PC-3 (cell line): ENCODE data around the gene DNAJB11. TPM values are rescaled to one million over a fixed set of nuclear protein-coding genes. Genes with fewer than 3 reads are reported as not detected.

Experiments used
- ATAC-seq: fragments of 200-7000 bp; cut with Tn5 transposase; 2 replicates; pipeline ENCODE4 v1.9.1; 2020; ENCODE audit warnings: mild to moderate bottlenecking, moderate library complexity
- BruUV-seq: library from RNA; stranded (reverse); fragments of 400-500 nt; replicated peaks from 2 replicates; lab custom pipeline; 2021; lab: Mats Ljungman, UMichigan
- CTCF ChIA-PET: fragments of 300-600 bp; sonication (Branson Sonifier 250); formaldehyde crosslinking; loops from one replicate; lab custom pipeline; 2022; ENCODE audit warnings: antibody characterized with exemption; lab: Charles Lee
- POLR2A ChIA-PET: fragments of 300-600 bp; sonication (Branson Sonifier 250); formaldehyde crosslinking; loops from one replicate; lab custom pipeline; 2022; ENCODE audit warnings: antibody characterized with exemption; ENCODE audit not compliant: unreplicated experiment; lab: Charles Lee
- DNase-seq: peaks from one replicate; pipeline ENCODE4 v3.0.0-alpha.2; 2015
- H2AFZ ChIP-seq: fragments of 300-600 bp; sonication (generic); 2 replicates; pipeline ENCODE4 v1.6.0; 2016; ENCODE audit warnings: antibody characterized with exemption, low read length
- H3F3A ChIP-seq: fragments of 300-600 bp; sonication (generic); one replicate; pipeline ENCODE4 v1.6.0; 2017; ENCODE audit warnings: antibody characterized with exemption, low read length, control low read depth, mild to moderate bottlenecking; ENCODE audit not compliant: unreplicated experiment
- H3K27ac ChIP-seq: fragments of 300-600 bp; sonication (generic); 2 replicates; pipeline ENCODE4 v1.5.1; 2016; ENCODE audit warnings: mild to moderate bottlenecking, low read length
- H3K27me3 ChIP-seq: fragments of 300-600 bp; sonication (generic); 2 replicates; pipeline ENCODE4 v1.6.1; 2016; ENCODE audit warnings: low read length, mixed read lengths
- H3K36me3 ChIP-seq: fragments of 300-600 bp; sonication (generic); 2 replicates; pipeline ENCODE4 v1.6.1; 2016; ENCODE audit warnings: low read depth, mixed run types, low read length, mixed read lengths
- H3K4me1 ChIP-seq: fragments of 300-600 bp; sonication (generic); 2 replicates; pipeline ENCODE4 v1.5.1; 2016; ENCODE audit warnings: low read length; ENCODE audit not compliant: insufficient read depth
- H3K4me2 ChIP-seq: fragments of 300-600 bp; sonication (generic); 2 replicates; pipeline ENCODE4 v1.6.0; 2016; ENCODE audit warnings: low read length
- H3K4me3 ChIP-seq: fragments of 300-600 bp; sonication (generic); 2 replicates; pipeline ENCODE4 v1.5.1; 2016; ENCODE audit warnings: mild to moderate bottlenecking, low read length, mixed read lengths
- H3K79me2 ChIP-seq: fragments of 300-600 bp; sonication (generic); 2 replicates; pipeline ENCODE4 v1.6.1; 2017; ENCODE audit warnings: low read length, mixed read lengths
- H3K9ac ChIP-seq: fragments of 300-600 bp; sonication (generic); 2 replicates; pipeline ENCODE4 v1.6.0; 2016; ENCODE audit warnings: mild to moderate bottlenecking, low read length
- H3K9me2 ChIP-seq: fragments of 300-600 bp; sonication (generic); replicated peaks from 2 replicates; pipeline ENCODE4 v1.6.1; 2016; ENCODE audit warnings: mixed run types, low read length, mixed read lengths
- H3K9me3 ChIP-seq: fragments of 300-600 bp; sonication (generic); 2 replicates; pipeline ENCODE4 v1.6.1; 2016; ENCODE audit warnings: low read length, mixed read lengths
- H4K20me1 ChIP-seq: fragments of 300-600 bp; sonication (generic); 2 replicates; pipeline ENCODE4 v1.6.1; 2016; ENCODE audit warnings: low read length, mixed read lengths
- EZH2 ChIP-seq: fragments of 300-600 bp; sonication (generic); IDR thresholded peaks from one replicate; pipeline ENCODE4 v1.6.1; 2017; ENCODE audit warnings: antibody characterized with exemption, mild to moderate bottlenecking, low read length; ENCODE audit not compliant: unreplicated experiment
- EZH2phosphoT487 ChIP-seq: fragments of 300-600 bp; sonication (generic); IDR thresholded peaks from 2 replicates; pipeline ENCODE4 v1.6.1; 2018; ENCODE audit warnings: mild to moderate bottlenecking, antibody characterized with exemption, low read length, borderline replicate concordance
- intact Hi-C: fragments of 100-400 bp; cut with micrococcal nuclease; formaldehyde crosslinking; loops from 2 replicates; pipeline ENCODE4 v1.9.0; 2023
- total RNA-seq: library from RNA; depleted of rRNA; stranded (reverse); fragments of >200 nt; gene quantifications from 2 replicates; pipeline ENCODE4 v1.2.3, GENCODE V29; 2014
- TF ChIP-seq, protein P1 (sequence below): fragments of 300-600 bp; sonication (generic); conservative IDR thresholded peaks from 2 replicates; pipeline ENCODE4 v1.5.1; 2017; ENCODE audit warnings: antibody characterized with exemption, low read depth, mild to moderate bottlenecking, low read length

The DNAJB11 gene
- total RNA-seq, 1 experiment from 2014 or later, result 117 TPM

- peaks cover 3% of the 10 kb centered on the region for H3F3A ChIP-seq
- intact Hi-C loops, result loop anchor here (5.0 to 10.0 kb wide), 2 partner anchors 132 to 439 kb away; partner anchors contain the start of gene ETV5
- TF ChIP-seq, protein P1, sequence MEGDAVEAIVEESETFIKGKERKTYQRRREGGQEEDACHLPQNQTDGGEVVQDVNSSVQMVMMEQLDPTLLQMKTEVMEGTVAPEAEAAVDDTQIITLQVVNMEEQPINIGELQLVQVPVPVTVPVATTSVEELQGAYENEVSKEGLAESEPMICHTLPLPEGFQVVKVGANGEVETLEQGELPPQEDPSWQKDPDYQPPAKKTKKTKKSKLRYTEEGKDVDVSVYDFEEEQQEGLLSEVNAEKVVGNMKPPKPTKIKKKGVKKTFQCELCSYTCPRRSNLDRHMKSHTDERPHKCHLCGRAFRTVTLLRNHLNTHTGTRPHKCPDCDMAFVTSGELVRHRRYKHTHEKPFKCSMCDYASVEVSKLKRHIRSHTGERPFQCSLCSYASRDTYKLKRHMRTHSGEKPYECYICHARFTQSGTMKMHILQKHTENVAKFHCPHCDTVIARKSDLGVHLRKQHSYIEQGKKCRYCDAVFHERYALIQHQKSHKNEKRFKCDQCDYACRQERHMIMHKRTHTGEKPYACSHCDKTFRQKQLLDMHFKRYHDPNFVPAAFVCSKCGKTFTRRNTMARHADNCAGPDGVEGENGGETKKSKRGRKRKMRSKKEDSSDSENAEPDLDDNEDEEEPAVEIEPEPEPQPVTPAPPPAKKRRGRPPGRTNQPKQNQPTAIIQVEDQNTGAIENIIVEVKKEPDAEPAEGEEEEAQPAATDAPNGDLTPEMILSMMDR, result no peak
- TF ChIP-seq EZH2 (no peak), EZH2phosphoT487 (no peak)
- ChIA-PET POLR2A (interaction anchor here (0.6 kb wide), 1 partner anchor 291 kb away, joined by 8 read pairs; no protein-coding TSS in a partner anchor), CTCF (interaction anchor here (0.6 kb wide), 1 partner anchor 430 kb away, joined by 6 read pairs; no protein-coding TSS in a partner anchor)
- DNase-seq (peak; percentile 39), ATAC-seq (no peak)
- H3K4me1 ChIP-seq, result peaks cover 33% of the 10 kb centered on the region
- H3K9ac ChIP-seq, result no peak within 1 kb of the TSS
- no peaks in the 10 kb centered on the region for H3K79me2 ChIP-seq
- H3K4me3 ChIP-seq, result no peak within 1 kb of the TSS
- H3K9me3 ChIP-seq, result no peaks in the 10 kb centered on the region
- no peaks in the 10 kb centered on the region for H3K27me3 ChIP-seq
- no peak within 1 kb of the TSS for H3K27ac ChIP-seq
- H3K36me3 ChIP-seq, result no peaks in the 10 kb centered on the region; the same call in 1 of the 2 replicates
- no peaks in the 10 kb centered on the region for H3K9me2 ChIP-seq
- BruUV-seq, result no TSS peak
- no peak within 1 kb of the TSS for H2AFZ ChIP-seq
- H3K4me2 ChIP-seq, result no peak within 1 kb of the TSS
- H4K20me1 ChIP-seq, result no peaks in the 10 kb centered on the region
Measured at GRCh38 chr3:186544281-186544680, 26.2 kb upstream of the DNAJB11 start, which contains the start of gene CRYGS. Gene CRYGS, minus strand, starts transcription at chr3:186544380. Its CDS starts 54 bp downstream, at chr3:186544326.

GRCh38 chr3:186549497-186549896 lies 21.0 kb upstream of the DNAJB11 start:
- Histone ChIP-seq H3F3A (no peaks in the 10 kb centered on the region), H3K79me2 (no peaks in the 10 kb centered on the region), H3K36me3 (peaks cover 14% of the 10 kb centered on the region), H3K4me1 (no peaks in the 10 kb centered on the region; the same call in 1 of the 2 replicates), H2AFZ (no peak overlapping the region), H3K27me3 (no peaks in the 10 kb centered on the region), H3K4me3 (no peak overlapping the region), H3K9ac (no peak overlapping the region), H3K4me2 (no peak overlapping the region), H3K9me3 (no peaks in the 10 kb centered on the region), H3K9me2 (no peaks in the 10 kb centered on the region), H4K20me1 (no peaks in the 10 kb centered on the region), H3K27ac (no peak overlapping the region)
- TF ChIP-seq EZH2phosphoT487 (no peak), EZH2 (no peak)
- TF ChIP-seq, protein P1, result no peak
- CTCF ChIA-PET, result interaction anchor here (0.6 to 0.7 kb wide), 2 partner anchors 232 to 674 kb away, joined by 4 to 7 read pairs; no protein-coding TSS in a partner anchor
- POLR2A ChIA-PET, result no interaction called here
- intact Hi-C loops, result loop anchor here (10.0 kb wide), 1 partner anchor 445 kb away; the partner anchor contains the start of gene ETV5
- ATAC-seq (no peak), DNase-seq (no peak)
- BruUV-seq, result no TSS peak

- Histone ChIP-seq H3K4me2 (no peak overlapping the region), H2AFZ (no peak overlapping the region), H3K4me1 (no peaks in the 10 kb centered on the region), H3K9me2 (no peaks in the 10 kb centered on the region), H3K36me3 (peaks cover 26% of the 10 kb centered on the region), H3K9ac (no peak overlapping the region), H4K20me1 (no peaks in the 10 kb centered on the region), H3K9me3 (no peaks in the 10 kb centered on the region), H3K4me3 (no peak overlapping the region), H3K27ac (no peak overlapping the region), H3K79me2 (no peaks in the 10 kb centered on the region), H3F3A (no peaks in the 10 kb centered on the region), H3K27me3 (no peaks in the 10 kb centered on the region)
- TF ChIP-seq, protein P1, result 0 out of 2 replicates have a peak, but pooled peaks have one; percentile 9
- TF ChIP-seq EZH2phosphoT487, result no peak
- CTCF ChIA-PET, result no interaction called here
- ATAC-seq (peak; percentile 37; the same call in 1 of the 2 replicates), DNase-seq (peak; percentile 13)
- intact Hi-C loops, result no loop called here
- BruUV-seq, result no TSS peak
- POLR2A ChIA-PET, result interaction anchor here (0.6 kb wide), 1 partner anchor 19 kb away, joined by 3 read pairs; the partner anchor contains the start of gene DNAJB11
Measured at GRCh38 chr3:186551387-186551786, 19.1 kb upstream of the DNAJB11 start.
